Head of caudate nucleus (tissue), 42 donors: ENCODE measurements around the gene RRP9.
A peak's percentile ranks its signal among the peaks of the same experiment; 100 is the strongest.
"Not testable (repeated sequence)": the region's sequence is repeated elsewhere in the genome, so short reads cannot be mapped to it uniquely, and the experiment has no call there.

ENCODE experiments used
- DNase-seq, 42 donors: peaks; one replicate each; pipeline versions ENCODE4 v3.0.0 to v3.0.0-alpha.2; 2020 to 2021; ENCODE audit warnings: mixed read lengths in 7 of 42
- intact Hi-C: fragments of 100-400 bp; cut with DNase I; formaldehyde crosslinking; loops from one replicate; pipeline ENCODE4 v1.15.0; 2022

RRP9 gene

DNA sequence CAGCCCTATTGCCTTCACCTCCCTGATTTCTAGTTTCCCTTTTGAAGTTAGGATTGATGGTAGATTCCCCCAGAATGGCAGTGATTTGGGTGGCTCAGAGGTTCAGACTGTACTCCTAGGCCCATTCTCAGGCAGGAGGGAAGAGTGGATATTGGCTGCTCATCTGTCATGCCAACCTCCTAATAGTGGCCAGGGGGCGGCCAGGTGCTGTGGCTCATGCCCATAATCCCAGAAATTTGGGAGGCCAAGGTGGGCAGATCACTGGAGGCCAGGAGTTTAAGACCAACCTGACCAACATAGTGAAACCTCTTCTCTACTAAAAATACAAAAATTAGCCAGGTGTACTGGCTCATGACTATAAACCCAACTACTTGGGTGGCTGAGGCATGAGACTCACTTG lies 11.3 kb downstream of the RRP9 start:
- intact Hi-C loops, result no loop called here
- peak in 2 of 42 donors; percentile 5 to 6 for DNase-seq

DNA sequence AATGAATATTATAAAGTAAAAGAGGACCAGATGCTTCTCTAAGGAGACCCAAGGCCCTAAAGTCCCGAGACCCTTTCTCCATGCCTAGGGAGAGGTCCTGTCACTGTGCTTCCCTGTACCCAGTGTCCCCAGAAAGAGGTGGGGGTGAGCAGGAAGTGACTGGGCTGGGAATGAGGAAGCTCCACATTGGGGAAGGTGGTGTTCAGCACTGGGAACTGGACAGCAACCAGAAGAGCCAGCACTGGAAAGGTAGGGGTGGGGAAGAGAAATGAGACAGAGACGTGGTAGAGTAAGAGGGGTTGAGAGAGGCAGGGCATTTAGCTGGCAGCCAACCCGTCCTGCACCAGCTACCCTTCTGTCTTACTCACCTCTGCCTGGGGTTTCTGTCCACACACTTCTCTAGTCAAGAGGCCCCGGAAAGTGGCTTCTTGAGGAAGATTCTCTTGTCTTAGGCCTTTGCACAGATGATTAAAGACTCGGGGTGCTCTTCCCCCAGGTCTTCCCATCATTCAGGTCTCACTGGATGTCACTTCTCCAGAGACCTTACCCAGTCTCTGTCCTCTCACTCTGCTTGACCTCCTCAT lies 12.2 kb downstream of the RRP9 start:
- peak in 3 of 42 donors; percentile 3 to 23 (median 21) for DNase-seq
- intact Hi-C loops, result no loop called here

DNA sequence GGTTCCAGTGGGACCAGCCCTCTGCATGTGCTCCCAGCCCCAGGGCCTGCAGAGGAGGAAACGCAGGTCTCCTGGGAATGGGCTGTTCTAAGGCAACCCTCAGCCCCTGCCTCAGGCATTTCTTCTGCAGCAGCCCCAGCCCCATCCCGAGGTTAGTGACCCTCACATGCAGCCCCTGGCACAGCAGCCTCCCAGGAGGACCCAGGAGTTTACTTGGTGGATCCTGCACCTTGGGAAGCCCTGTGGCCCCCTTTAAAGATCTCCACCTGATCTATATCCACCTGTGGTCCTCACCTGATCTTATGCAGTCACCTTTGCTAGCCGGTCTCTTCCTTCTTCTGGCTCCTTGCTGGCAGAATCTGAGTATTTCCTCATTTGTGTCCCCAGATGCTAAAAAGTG lies 12.7 kb downstream of the RRP9 start:
- DNase-seq, result peak in 3 of 42 donors; percentile 1 to 12 (median 3)
- intact Hi-C loops, result not testable (repeated sequence)

DNA sequence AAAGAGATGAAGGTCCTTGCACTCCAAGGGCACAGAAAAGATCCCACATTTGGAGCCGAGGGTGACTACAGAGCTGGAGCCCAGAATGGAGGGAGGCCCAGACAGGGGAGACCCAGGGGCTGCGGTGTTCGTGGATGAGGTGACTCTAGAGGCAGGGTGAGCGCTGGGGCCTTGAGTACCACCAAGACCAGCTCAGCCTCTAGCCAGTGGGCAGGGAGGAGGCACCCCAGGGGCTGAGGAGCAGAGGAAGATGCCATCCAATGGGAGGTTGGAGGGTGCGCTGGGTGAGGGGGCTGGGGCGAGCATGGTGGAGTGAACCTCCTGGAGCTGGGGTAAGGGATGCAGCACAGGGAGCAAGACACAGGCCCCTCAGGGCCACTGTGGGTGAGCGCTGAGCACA lies 13.3 kb downstream of the RRP9 start:
- peak in 3 of 42 donors; percentile 7 to 20 (median 16) for DNase-seq
- intact Hi-C loops, result no loop called here

DNA sequence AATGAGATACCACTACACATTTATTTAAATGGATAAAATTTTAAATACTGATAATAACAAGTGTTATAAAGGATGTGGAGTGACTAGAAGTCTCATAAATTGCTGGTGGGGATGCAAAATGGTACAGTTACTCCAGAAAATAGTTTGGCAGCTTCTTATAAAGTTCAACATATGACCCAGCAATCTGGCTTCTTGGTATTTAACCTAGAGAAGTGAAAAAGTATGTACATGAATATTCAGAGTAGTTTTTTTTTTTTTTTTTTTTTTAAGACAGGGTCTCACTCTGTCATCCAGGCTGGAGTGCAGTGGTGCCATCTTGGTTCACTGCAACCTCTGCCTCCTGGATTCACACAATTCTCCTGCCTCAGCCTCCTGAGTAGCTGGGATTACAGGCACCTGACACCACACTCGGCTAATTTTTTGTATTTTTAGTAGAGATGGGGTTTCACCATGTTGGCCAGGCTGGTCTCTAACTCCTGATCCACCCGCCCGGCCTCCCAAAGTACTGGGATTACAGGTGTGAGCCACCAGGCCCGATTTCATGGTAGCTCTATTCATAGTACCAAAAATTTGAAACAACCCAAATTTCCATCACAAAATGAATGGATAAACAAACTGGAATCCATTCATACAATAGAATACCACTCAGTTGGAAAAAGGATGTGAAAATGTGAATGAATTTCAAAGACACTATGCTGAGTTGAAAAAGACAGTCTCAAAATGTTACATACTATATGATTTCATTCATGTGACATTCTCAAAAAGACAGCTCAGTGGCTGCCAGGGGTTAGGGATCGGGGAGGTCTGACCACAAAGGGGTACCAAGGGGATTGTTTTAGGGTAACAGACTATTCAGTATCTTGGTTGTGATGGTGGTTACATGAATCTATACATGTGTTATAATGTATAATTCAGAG lies 14.4 kb downstream of the RRP9 start:
- DNase-seq, result peak in 3 of 42 donors; percentile 2 to 26 (median 3)
- intact Hi-C loops, result no loop called here

DNA sequence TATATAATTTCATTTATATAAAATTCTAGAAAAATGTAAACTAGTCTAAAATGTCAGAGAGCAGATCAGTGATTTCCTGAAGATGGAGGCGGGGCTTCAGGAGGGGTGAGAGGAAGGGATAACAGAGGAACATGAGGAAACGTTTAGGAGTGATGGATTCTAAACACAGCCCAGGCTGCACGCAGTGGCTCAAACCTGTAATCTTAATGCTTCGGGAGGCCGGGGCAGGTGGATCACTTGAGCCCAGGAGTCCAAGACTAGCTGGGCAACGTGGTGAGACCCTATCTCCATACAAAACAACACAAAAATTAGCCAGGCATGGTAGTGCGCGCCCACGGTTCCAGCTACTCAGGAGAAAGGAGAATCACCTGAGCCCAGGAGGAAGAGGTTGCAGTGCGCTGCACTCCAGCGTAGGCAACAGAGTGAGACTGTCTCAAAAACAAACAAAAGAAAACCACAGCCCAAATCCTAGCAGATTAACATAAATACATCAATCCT lies 20.6 kb downstream of the RRP9 start:
- intact Hi-C loops, result no loop called here
- DNase-seq, result peak in 2 of 42 donors; percentile 9 to 14

DNA sequence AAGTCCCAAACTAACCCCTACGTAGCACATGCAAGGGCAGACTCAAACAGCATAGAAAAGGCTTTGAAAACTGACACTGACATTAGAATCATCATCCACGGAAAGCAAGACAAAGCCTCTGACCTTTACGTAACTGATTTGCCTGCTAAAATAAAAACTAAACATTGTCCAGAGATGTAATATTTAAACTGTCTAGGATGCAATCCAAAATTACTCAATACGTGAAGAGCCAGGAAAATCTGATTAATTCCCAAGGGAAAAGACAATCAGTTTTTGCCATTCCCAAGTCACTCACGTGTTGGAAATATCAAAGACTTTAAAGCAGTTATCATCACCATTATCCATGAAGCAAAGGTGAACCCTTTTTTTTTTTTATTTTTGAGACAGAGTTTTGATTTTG lies 25.3 kb downstream of the RRP9 start:
- DNase-seq, result no peak
- intact Hi-C loops, result no loop called here

DNA sequence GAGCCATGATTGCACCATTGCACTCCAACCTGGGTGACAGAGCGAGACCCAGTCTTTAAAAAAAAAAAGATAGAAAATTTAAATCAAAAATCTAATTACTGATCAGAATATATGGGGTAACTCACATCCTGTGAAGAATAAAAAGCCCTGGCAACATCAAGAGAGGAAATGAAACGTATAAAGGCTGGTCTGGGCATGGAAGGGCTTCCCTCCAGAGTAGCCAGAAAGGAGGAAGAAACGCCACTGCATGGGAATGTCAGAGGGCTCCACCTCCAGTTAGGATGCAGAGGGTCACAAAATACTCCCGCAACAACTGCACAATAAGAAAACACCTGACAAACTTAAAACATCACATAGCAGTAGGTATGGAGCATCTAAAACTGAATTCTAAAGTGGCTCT lies 33.7 kb downstream of the RRP9 start:
- DNase-seq, result peak in 1 of 42 donors; percentile 8
- intact Hi-C loops, result no loop called here

DNA sequence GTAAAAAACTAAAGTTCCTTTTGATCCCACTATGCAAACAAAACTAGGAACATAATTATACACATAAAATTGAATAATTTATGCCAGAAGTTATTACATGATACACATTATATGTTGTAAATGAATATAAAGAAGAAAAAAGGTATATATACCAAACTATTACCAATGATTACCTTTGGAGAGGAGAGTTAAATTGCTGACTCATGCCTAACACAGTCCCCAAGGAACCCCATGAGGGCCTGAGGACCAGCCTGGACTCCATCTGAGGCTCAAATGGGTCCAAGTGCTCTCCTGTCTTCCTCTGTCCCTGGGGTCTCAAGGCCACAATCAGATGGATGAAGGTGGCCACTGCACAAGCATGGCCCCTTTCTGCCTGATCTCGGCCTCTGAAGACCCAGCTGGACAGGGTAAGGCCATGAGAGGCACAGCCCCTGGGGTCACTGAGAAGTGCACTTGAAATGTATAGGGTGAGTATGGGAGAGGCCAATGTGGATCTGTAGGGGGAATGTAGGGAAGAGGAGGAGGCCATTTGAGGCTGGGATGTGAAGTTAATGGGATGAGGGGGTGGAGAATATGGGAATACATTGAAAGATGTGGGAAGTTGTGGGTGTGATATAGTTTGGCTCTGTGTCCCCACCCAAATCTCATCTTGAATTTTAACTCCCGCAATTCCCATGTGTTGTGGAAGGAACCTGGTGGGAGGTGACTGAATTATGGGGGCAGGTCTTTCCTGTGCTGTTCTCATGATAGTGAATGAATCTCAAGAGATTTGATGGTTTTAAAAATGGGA lies 37.5 kb downstream of the RRP9 start:
- intact Hi-C loops, result no loop called here

DNA sequence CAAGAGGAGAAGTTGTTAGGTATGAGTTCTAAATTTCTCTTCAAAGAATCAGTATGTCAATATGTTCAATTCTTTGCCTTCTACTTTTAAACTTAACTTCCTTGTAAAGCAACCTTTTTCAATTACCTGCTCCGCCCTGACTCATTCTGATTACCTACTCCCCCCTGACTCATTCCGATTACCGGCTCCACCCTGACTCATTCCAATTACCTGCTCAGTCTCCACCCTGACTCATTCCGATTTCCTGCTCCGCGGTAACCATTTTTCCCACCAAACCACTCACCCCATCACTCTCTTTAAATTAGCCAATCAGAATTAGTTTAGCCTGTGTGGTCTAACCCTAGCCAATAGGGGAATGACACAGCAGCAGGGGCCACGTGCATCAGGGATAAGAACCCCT lies 39.3 kb downstream of the RRP9 start:
- intact Hi-C loops, result not testable (repeated sequence)

More for the DNA sequence above, 37.5 kb downstream of the RRP9 start:
- no peak for DNase-seq

DNA sequence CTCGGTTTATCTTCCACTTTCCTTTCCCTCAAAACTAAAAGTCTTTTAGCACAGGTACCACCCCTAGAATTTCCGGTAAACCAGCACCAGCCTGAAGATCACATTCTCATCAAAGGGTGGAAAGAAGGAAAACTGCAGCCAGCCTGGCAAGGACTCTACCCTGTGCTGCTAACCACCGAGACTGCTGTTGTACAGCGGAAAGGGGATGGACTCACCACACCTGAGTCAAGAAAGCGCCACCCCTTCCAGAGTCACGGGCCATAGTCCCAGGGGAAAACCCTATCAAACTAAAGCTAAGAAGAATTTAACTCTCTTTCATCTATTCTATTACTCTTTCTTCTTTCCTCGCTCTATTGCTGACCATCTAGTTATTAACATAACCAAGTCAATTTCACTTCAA lies 41.7 kb downstream of the RRP9 start:
- DNase-seq, result not testable (repeated sequence)

More for the DNA sequence above, 39.3 kb downstream of the RRP9 start:
- peak in 20 of 42 donors; percentile 5 to 58 (median 22) for DNase-seq

DNA sequence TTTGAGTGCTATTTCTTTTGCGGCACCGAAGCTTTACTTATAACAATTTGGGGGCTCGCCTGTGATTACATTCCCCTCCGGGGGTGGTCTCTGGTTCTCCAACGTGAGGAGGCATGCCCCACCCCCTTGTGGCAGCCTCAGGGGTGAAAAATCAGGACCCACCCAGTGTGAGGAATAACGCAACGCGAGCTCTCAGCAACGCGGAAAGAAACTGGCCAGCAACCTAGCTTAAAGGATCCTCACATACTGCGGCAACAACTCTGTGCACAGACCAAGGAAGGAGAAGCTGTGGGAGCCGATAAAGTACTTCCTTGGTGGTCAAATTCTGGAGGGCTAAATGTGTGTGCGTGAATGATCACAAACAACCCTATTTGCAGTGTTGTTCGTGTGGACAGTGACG lies 44.3 kb downstream of the RRP9 start:
- intact Hi-C loops, result no loop called here
- no peak for DNase-seq

More for the DNA sequence above, 41.7 kb downstream of the RRP9 start:
- intact Hi-C loops, result not testable (repeated sequence)

DNA sequence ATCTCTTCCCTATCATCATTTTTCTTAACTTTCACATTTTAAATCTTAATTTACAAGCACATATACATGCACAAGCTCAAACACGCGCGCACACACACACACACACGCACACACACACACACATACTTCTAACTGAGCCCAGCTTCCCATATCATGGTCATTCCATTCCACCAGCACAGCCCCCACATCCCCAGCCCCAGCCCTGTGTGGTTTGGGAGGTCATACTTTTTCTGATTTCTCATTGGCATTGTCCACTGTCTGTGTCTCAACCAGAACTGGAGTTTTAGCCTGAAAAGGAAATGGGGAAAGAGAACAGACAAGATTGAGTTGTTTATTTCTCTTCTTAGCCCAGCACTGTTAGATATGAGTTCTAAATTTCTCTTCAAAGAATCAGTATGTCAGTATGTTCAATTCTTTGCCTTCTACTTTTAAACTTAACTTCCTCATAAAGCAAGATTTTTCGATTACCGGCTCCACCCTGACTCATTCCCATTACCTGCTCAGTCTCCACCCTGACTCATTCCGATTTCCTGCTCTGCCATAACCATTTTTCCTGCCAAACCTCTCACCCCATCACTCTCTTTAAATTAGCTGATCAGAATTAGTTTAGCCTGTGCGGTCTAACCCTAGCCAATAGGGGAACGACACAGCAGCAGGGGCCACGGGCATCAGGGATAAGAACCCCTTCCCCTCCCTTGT lies 44.9 kb downstream of the RRP9 start:
- DNase-seq, result no peak
- intact Hi-C loops, result no loop called here

DNA sequence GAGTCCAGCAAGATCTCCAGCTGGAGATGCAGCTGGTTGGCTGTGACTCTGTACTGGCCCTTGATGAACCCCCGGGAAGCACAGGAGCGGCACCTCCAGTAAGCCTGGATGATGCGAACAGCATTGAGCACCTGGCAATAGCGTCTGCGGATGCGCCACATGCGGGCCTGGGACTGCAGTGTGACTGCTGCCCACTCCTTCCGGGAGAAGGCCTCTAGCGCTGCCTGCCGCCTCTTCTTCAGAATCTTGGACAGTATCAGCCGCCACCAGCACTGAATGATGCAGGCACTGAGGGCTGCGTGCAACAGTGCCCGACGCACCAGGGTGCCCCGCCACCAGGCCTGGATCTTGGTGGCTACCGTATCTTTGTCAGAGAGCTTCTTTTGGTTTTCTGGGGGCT lies 46.8 kb downstream of the RRP9 start:
- intact Hi-C loops, result no loop called here
- no peak for DNase-seq

DNA sequence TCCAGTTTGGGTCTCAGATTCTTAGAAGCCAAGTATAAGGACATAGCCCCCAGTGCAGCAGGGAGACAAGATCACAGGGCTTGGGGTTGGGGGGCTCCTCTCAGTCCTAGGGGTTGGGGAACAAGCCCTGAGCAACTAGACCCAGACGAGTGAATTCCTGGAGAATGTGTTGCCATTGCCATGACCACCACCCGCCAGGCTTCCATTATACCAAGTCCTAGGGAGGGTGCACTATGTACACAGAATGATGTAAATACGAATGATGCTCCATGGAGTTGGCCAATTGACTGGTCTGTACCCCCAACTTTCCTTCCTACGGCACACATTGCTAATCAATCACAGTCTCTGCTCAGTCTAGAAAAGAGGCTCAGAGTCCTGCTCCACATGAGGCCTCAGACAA lies 47.3 kb downstream of the RRP9 start:
- no peak for DNase-seq
- intact Hi-C loops, result no loop called here

DNA sequence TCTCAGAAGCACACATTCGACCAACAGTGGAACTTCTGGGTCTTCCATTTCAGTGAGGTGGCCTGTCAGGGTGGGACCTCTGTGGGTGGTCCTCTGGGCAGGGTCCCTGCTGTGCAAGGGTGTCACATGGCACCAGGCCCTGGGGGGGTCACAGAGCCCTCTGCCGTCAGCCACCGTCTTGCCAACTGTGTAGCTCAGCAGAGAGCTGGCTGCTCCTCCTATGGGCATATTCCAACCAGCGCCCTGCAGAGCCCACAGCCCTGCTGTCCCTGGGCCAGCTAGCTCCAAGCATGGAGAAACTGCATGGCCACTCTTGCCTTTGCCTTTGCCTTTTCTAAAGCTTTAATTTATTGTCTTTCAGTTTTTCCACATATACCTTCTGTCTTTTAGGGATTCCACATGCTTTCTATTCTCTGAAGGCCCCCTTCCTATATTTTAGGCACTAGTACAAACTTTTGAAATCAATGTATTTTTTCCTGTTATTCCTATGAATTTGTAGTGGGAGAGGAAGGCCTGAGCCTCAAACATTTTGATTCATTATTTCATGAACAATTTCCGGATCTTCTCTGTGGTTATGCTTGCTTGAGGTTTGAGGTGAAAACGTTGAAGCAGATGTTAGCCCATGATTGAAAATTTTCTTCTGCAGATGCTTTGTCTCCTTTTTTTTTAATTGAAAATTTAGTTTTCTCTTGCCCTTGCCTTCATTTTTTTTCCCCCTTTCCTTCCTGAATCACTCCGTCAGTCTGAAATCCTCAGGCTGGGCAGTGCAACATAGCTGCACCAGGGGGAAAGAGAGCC lies 50.3 kb downstream of the RRP9 start:
- no peak for DNase-seq
- intact Hi-C loops, result no loop called here

DNA sequence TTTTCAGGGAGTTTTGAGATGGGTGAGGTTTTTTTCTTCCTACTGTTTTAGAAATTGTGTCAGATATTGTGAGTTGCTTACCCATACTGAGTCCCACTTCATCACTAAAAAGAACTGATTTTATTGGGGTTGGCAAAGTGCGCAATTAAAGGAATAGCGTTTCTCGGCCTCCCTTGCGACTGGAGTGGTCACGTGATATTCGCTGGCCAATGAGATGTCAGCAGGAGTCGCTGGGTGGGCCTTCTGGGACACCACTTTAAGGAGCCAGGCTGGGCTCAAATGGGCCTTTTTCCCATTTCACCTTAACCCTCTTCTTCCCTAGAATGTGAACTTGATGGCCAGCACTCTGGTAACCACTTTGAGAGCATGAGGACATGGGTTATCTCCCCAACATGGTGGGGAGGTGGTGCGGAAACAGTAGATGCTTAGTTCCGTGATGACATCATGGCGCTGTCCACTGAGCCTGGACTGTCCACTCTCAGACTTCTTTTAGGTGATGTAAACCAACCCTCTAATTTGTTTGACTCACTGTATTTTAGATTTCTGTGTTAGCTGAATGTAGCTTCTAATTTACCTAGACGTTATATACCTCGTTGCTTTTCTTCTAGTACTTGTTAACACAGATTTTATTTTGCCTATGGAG lies 53.1 kb downstream of the RRP9 start:
- DNase-seq, result no peak
- intact Hi-C loops, result no loop called here

DNA sequence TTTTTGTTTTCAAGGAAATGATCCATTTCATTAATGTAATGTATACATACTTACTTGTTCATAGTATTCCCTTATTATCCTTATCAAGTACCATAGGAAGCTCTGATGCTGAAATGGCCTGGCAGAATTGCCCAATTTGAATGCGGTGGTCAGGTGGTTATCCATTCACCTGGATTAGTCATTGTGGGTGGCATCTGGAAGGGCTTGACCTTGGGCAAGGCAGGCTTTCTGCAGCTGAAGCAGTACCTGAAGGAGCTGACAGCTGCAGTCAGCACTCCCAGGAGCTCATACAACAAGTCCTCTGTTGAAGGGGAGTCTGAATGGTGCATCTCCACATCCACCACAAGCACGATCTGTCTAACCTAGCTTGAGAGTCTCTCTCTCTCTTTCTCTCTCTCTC lies 54.1 kb downstream of the RRP9 start:
- no peak for DNase-seq
- intact Hi-C loops, result no loop called here
